ENCODE measurements around the gene C3orf62.

GRCh38 chr3:49300595-49300994 lies 23.6 kb upstream of the C3orf62 start:
- TF ChIP-seq BHLHE40 (IDR thresholded peaks at IDR 0.05; ENCODE audit: borderline replicate concordance) (no peak), FOXM1 (IDR thresholded peaks at IDR 0.05; ENCODE audit: borderline replicate concordance) (no peak), SP1 (IDR thresholded peaks at IDR 0.05) (no peak), LEF1 (IDR thresholded peaks at IDR 0.05; ENCODE audit: borderline replicate concordance) (no peak), ELF4 (IDR thresholded peaks at IDR 0.05) (no peak), SUZ12 (IDR thresholded peaks at IDR 0.05) (no peak), FOXA1 (IDR thresholded peaks at IDR 0.05) (no peak), TARDBP (IDR thresholded peaks at IDR 0.05) (no peak), ARNT (IDR thresholded peaks at IDR 0.05) (no peak), FOXK2 (IDR thresholded peaks at IDR 0.05) (no peak), ZNF384 (IDR thresholded peaks at IDR 0.05) (no peak), CTBP1 (IDR thresholded peaks at IDR 0.05; ENCODE audit: borderline replicate concordance) (no peak)
- TF ChIP-seq, protein P1, sequence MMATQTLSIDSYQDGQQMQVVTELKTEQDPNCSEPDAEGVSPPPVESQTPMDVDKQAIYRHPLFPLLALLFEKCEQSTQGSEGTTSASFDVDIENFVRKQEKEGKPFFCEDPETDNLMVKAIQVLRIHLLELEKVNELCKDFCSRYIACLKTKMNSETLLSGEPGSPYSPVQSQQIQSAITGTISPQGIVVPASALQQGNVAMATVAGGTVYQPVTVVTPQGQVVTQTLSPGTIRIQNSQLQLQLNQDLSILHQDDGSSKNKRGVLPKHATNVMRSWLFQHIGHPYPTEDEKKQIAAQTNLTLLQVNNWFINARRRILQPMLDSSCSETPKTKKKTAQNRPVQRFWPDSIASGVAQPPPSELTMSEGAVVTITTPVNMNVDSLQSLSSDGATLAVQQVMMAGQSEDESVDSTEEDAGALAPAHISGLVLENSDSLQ (IDR thresholded peaks at IDR 0.05): no peak

Measured in HEK293T (cell line).